HepG2 (cell line): ENCODE measurements around the gene REEP6. TPM values are rescaled to one million over a fixed set of nuclear protein-coding genes. Genes with fewer than 3 reads are reported as not detected.
A peak's percentile ranks its signal among the peaks of the same experiment; 100 is the strongest.

Source experiments
- ATF7 ChIP-seq, 2 experiments: fragments of 450-650 bp in 1 of 2; sonication (generic) in 1 of 2; formaldehyde crosslinking in 1 of 2; IDR thresholded peaks; 2 replicates each; pipeline versions ENCODE4 v1.4.0 to v1.6.1; 2016 to 2020; ENCODE audit warnings: antibody characterized with exemption in 1 of 2, mild to moderate bottlenecking in 1 of 2, missing genetic modification reagents in 1 of 2
- CBFB ChIP-seq: sonication (generic); formaldehyde crosslinking; IDR thresholded peaks from 2 replicates; pipeline ENCODE4 v1.4.0; 2020; ENCODE audit warnings: missing genetic modification reagents
- CREM ChIP-seq, 2 experiments: sonication (generic) in 1 of 2; formaldehyde crosslinking in 1 of 2; IDR thresholded peaks; 2 replicates each; pipeline versions ENCODE4 v1.4.0 to v1.6.1; 2016 to 2020; ENCODE audit warnings: antibody characterized with exemption in 1 of 2, mild to moderate bottlenecking in 1 of 2, missing genetic modification reagents in 1 of 2
- HNF4G ChIP-seq, 2 experiments: sonication (generic) in 1 of 2; formaldehyde crosslinking in 1 of 2; IDR thresholded peaks; 2 replicates each; pipeline versions ENCODE4 v1.4.0 to v1.6.1; 2011 to 2020; ENCODE audit warnings: borderline replicate concordance in 2 of 2, low read depth in 2 of 2, mild to moderate bottlenecking in 2 of 2, low read length in 1 of 2, missing genetic modification reagents in 1 of 2, moderate library complexity in 1 of 2
- MAFK ChIP-seq, 2 experiments: IDR thresholded peaks in 1 of 2; conservative IDR thresholded peaks in 1 of 2; 2 replicates each; pipeline ENCODE4 v1.6.1; 2011; ENCODE audit warnings: improper control_type of control experiment in 2 of 2, low read length in 2 of 2
- MTA1 ChIP-seq: sonication (generic); formaldehyde crosslinking; IDR thresholded peaks from 2 replicates; pipeline ENCODE4 v1.4.0; 2020; ENCODE audit warnings: missing genetic modification reagents, mild to moderate bottlenecking, borderline replicate concordance
- MYNN ChIP-seq: sonication (generic); formaldehyde crosslinking; IDR thresholded peaks from 2 replicates; pipeline ENCODE4 v1.4.0; 2020; ENCODE audit warnings: mild to moderate bottlenecking, low read depth, missing genetic modification reagents
- NAIF1 ChIP-seq: sonication (generic); formaldehyde crosslinking; IDR thresholded peaks from 2 replicates; pipeline ENCODE4 v1.5.0; 2020; ENCODE audit warnings: mild to moderate bottlenecking, missing genetic modification reagents, borderline replicate concordance
- NFKB2 ChIP-seq: sonication (generic); formaldehyde crosslinking; IDR thresholded peaks from 2 replicates; pipeline ENCODE4 v1.4.0; 2020; ENCODE audit warnings: missing genetic modification reagents, borderline replicate concordance
- PHF8 ChIP-seq: sonication (generic); formaldehyde crosslinking; IDR thresholded peaks from 2 replicates; pipeline ENCODE4 v1.5.0; 2020; ENCODE audit warnings: missing genetic modification reagents
- SMAD3 ChIP-seq: sonication (generic); formaldehyde crosslinking; IDR thresholded peaks from 2 replicates; pipeline ENCODE4 v1.4.0; 2020; ENCODE audit warnings: missing genetic modification reagents
- TEAD3 ChIP-seq: optimal IDR thresholded peaks from 2 replicates; pipeline ENCODE3; 2016; ENCODE audit warnings: borderline replicate concordance
- WIZ ChIP-seq: sonication (generic); formaldehyde crosslinking; IDR thresholded peaks from 2 replicates; pipeline ENCODE4 v1.5.1; 2020; ENCODE audit warnings: mild to moderate bottlenecking, missing genetic modification reagents
- XRCC5 ChIP-seq: fragments of 200-400 bp; formaldehyde crosslinking; optimal IDR thresholded peaks from 2 replicates; pipeline ENCODE3; 2017; ENCODE audit warnings: mild to moderate bottlenecking, low read length
- ZBTB10 ChIP-seq: sonication (generic); formaldehyde crosslinking; IDR thresholded peaks from 2 replicates; pipeline ENCODE4 v1.4.0; 2020; ENCODE audit warnings: missing genetic modification reagents, borderline replicate concordance
- ZKSCAN1 ChIP-seq: fragments of 150-350 bp; IDR thresholded peaks from 2 replicates; pipeline ENCODE4 v1.6.1; 2014; ENCODE audit warnings: low read length
- ZKSCAN5 ChIP-seq: sonication (generic); formaldehyde crosslinking; IDR thresholded peaks from 2 replicates; pipeline ENCODE4 v1.5.1; 2020; ENCODE audit warnings: mild to moderate bottlenecking, missing genetic modification reagents
- ZMYM3 ChIP-seq: sonication (generic); formaldehyde crosslinking; IDR thresholded peaks from 2 replicates; pipeline ENCODE4 v1.5.1; 2020; ENCODE audit warnings: mild to moderate bottlenecking, missing genetic modification reagents
- ZNF24 ChIP-seq: fragments of 450-650 bp; IDR thresholded peaks from 2 replicates; pipeline ENCODE4 v1.6.1; 2017; ENCODE audit warnings: antibody characterized with exemption, mild to moderate bottlenecking
- ZNF253 ChIP-seq: sonication (generic); formaldehyde crosslinking; IDR thresholded peaks from 2 replicates; pipeline ENCODE4 v1.8.0; 2022; ENCODE audit warnings: mild to moderate bottlenecking, missing genetic modification reagents, borderline replicate concordance
- ZNF441 ChIP-seq: sonication (generic); formaldehyde crosslinking; IDR thresholded peaks from 2 replicates; pipeline ENCODE4 v1.7.0; 2021; ENCODE audit warnings: missing genetic modification reagents, borderline replicate concordance
- ZNF496 ChIP-seq: sonication (generic); formaldehyde crosslinking; IDR thresholded peaks from 2 replicates; pipeline ENCODE4 v1.8.1; 2023; ENCODE audit warnings: mild to moderate bottlenecking, moderate library complexity, missing genetic modification reagents; ENCODE audit not compliant: insufficient replicate concordance
- ZNF687 ChIP-seq: sonication (generic); formaldehyde crosslinking; IDR thresholded peaks from 2 replicates; pipeline ENCODE4 v1.5.1; 2020; ENCODE audit warnings: mild to moderate bottlenecking, missing genetic modification reagents, moderate library complexity
- polyA plus RNA-seq, 8 experiments: library from polyadenylated mRNA; depleted of rRNA in 3 of 8; stranded (reverse) in 7 of 8; unstranded in 1 of 8; fragments of >200 nt; fragmentation: Illumina TruSeq in 4 of 8; extraction: Trizol in 4 of 8; gene quantifications; 2 replicates each; pipeline versions ENCODE4 v1.2.1 to v1.2.3, GENCODE V29; 2011 to 2016; ENCODE audit warnings: low read depth in 4 of 8, missing spikeins in 1 of 8, mixed read lengths in 1 of 8; ENCODE audit not compliant: insufficient read depth in 1 of 8
- total RNA-seq, 5 experiments: library from RNA; depleted of rRNA; stranded (reverse); fragments of >200 nt; fragmentation: Illumina TruSeq; extraction: Trizol; gene quantifications; 2 replicates each; pipeline ENCODE4 v1.2.3, GENCODE V29; 2016; ENCODE audit warnings: low read depth in 1 of 5

REEP6 gene
- total and polyA plus RNA-seq, 2 of the 13 experiments (the other 11 are each of a cell fraction or from before 2014, with no cell fraction given) = 10.0 to 28.8 TPM

GRCh38 chr19:1482361-1483130, 8.4 kb upstream of the REEP6 start (continued):
- TF ChIP-seq SMAD3 (CRISPR knock-in tag) = no peak
- no peak for TF ChIP-seq ZNF441 (CRISPR knock-in tag)
- no peak for TF ChIP-seq CBFB (CRISPR knock-in tag)
- peak; percentile 60; the same call in 1 of the 2 replicates for TF ChIP-seq ZMYM3 (CRISPR knock-in tag)
- TF ChIP-seq ZKSCAN5 (CRISPR knock-in tag) = no peak
- TF ChIP-seq NAIF1 (CRISPR knock-in tag) = no peak
- TF ChIP-seq ZNF496 = no peak
- no peak for TF ChIP-seq MAFK (conservative IDR thresholded peaks at IDR 0.05 in 1 of 2, IDR thresholded peaks at IDR 0.05 in 1 of 2; ENCODE audit: low read length in 2 of 2)
- TF ChIP-seq ZKSCAN1 = peak; percentile 100
- TF ChIP-seq MTA1 (CRISPR knock-in tag) = no peak
- no peak for TF ChIP-seq ZBTB10 (CRISPR knock-in tag)
- peak; percentile 16 for TF ChIP-seq TEAD3 (CRISPR knock-in tag)
- TF ChIP-seq XRCC5 = peak; percentile 11
- no peak for TF ChIP-seq ZNF253
- no peak for TF ChIP-seq ZNF24
- no peak for TF ChIP-seq CREM (IDR thresholded peaks at IDR 0.05)
- no peak for TF ChIP-seq CREM (CRISPR knock-in tag; IDR thresholded peaks at IDR 0.05)
- no peak for TF ChIP-seq MYNN (CRISPR knock-in tag)
- 0 out of 2 replicates have a peak, but pooled peaks have one; percentile 28 for TF ChIP-seq ZNF687 (CRISPR knock-in tag)
- TF ChIP-seq ATF7 (IDR thresholded peaks at IDR 0.05) = no peak
- TF ChIP-seq ATF7 (CRISPR knock-in tag; IDR thresholded peaks at IDR 0.05) = no peak
- TF ChIP-seq PHF8 = no peak
- TF ChIP-seq WIZ (CRISPR knock-in tag) = no peak
- TF ChIP-seq HNF4G (IDR thresholded peaks at IDR 0.05; ENCODE audit: borderline replicate concordance, low read depth, low read length) = peak; percentile 45; the same call in 1 of the 2 replicates
- no peak for TF ChIP-seq HNF4G (CRISPR knock-in tag; IDR thresholded peaks at IDR 0.05; ENCODE audit: borderline replicate concordance, low read depth)
- TF ChIP-seq NFKB2 (CRISPR knock-in tag) = no peak
